Osteoblast (primary cell): Measurements from ENCODE around the gene PMPCA. TPM values are rescaled to one million over a fixed set of nuclear protein-coding genes. Genes with fewer than 3 reads are reported as not detected.

ENCODE experiments used
- DNase-seq: peaks from one replicate; pipeline ENCODE4 v3.0.0; 2011; ENCODE audit warnings: low spot score, mixed read lengths; ENCODE audit not compliant: insufficient read length; ENCODE audit errors: missing footprints
- H2AFZ ChIP-seq: 2 replicates; pipeline ENCODE4 v1.6.0; 2011; ENCODE audit warnings: mild to moderate bottlenecking, low read length
- H3K27ac ChIP-seq: 2 replicates; pipeline ENCODE4 v1.5.1; 2011; ENCODE audit warnings: mild to moderate bottlenecking, low read depth, low read length, moderate library complexity
- H3K27me3 ChIP-seq: 2 replicates; pipeline ENCODE4 v1.6.0; 2012; ENCODE audit warnings: mild to moderate bottlenecking, control low read depth, inconsistent platforms, low read length, moderate library complexity; ENCODE audit not compliant: insufficient read depth
- H3K36me3 ChIP-seq: 2 replicates; pipeline ENCODE4 v1.5.1; 2011; ENCODE audit warnings: mild to moderate bottlenecking, low read length, control low read depth, moderate library complexity; ENCODE audit not compliant: insufficient read depth
- H3K4me1 ChIP-seq: 2 replicates; pipeline ENCODE4 v1.5.1; 2011; ENCODE audit warnings: mild to moderate bottlenecking, low read length, control low read depth, moderate library complexity; ENCODE audit not compliant: insufficient read depth
- H3K4me2 ChIP-seq: 2 replicates; pipeline ENCODE4 v1.6.0; 2011; ENCODE audit warnings: mild to moderate bottlenecking, low read length; ENCODE audit not compliant: insufficient read depth
- H3K4me3 ChIP-seq: fragments of 200-600 bp; sonication (generic); 3 replicates; pipeline ENCODE4 v1.5.1; 2012; ENCODE audit warnings: mild to moderate bottlenecking, low read length, inconsistent platforms; ENCODE audit not compliant: insufficient read depth
- H3K79me2 ChIP-seq: 2 replicates; pipeline ENCODE4 v1.6.0; 2012; ENCODE audit warnings: mild to moderate bottlenecking, low read length, control low read depth, inconsistent platforms; ENCODE audit not compliant: insufficient read depth
- H3K9me3 ChIP-seq: 2 replicates; pipeline ENCODE4 v1.5.1; 2011; ENCODE audit warnings: low read depth, low read length, control low read depth
- H4K20me1 ChIP-seq: 2 replicates; pipeline ENCODE4 v1.6.0; 2012; ENCODE audit warnings: mild to moderate bottlenecking, low read length, control low read depth; ENCODE audit not compliant: insufficient read depth
- total RNA-seq: library from RNA; depleted of rRNA; stranded (reverse); fragments of >200 nt; gene quantifications from 2 replicates; pipeline ENCODE4 v1.2.3, GENCODE V29; 2012
- TF ChIP-seq, protein P1 (sequence below): IDR thresholded peaks from 2 replicates; pipeline ENCODE4 v1.5.1; 2011; ENCODE audit warnings: mild to moderate bottlenecking, low read depth, low read length, moderate library complexity; ENCODE audit errors: extremely low read depth

The PMPCA gene
- total RNA-seq, 1 donor, result 39.1 TPM

DNA sequence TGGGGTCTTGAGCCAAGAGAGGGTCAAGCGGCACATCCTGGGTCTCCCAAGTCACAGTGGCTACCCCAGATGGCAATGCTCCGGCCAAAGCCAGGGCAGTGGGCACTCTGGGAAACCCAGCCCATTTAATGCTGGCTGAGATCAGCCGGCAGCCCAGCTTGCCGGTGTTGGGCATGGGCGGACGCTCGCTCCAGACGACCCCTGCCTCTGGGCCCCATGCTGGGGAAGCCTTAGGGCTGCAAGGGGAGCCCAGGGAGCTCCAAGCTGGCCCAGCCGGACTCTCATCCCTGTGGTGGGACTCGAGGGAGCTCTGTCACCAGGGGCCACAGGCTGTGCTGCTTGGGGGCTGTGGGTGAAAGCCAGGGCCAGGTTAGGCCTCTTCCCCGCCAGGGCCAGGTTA is 31.1 kb upstream of the PMPCA start:
- H4K20me1 ChIP-seq, result no peaks in the 10 kb centered on the region
- H3K4me1 ChIP-seq, result no peaks in the 10 kb centered on the region
- no peak overlapping the region for H2AFZ ChIP-seq
- TF ChIP-seq, protein P1, sequence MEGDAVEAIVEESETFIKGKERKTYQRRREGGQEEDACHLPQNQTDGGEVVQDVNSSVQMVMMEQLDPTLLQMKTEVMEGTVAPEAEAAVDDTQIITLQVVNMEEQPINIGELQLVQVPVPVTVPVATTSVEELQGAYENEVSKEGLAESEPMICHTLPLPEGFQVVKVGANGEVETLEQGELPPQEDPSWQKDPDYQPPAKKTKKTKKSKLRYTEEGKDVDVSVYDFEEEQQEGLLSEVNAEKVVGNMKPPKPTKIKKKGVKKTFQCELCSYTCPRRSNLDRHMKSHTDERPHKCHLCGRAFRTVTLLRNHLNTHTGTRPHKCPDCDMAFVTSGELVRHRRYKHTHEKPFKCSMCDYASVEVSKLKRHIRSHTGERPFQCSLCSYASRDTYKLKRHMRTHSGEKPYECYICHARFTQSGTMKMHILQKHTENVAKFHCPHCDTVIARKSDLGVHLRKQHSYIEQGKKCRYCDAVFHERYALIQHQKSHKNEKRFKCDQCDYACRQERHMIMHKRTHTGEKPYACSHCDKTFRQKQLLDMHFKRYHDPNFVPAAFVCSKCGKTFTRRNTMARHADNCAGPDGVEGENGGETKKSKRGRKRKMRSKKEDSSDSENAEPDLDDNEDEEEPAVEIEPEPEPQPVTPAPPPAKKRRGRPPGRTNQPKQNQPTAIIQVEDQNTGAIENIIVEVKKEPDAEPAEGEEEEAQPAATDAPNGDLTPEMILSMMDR, result no peak
- no peaks in the 10 kb centered on the region for H3K79me2 ChIP-seq
- H3K4me2 ChIP-seq, result no peak overlapping the region
- no peak overlapping the region for H3K4me3 ChIP-seq
- DNase-seq, result no peak
- H3K9me3 ChIP-seq, result no peaks in the 10 kb centered on the region
- H3K36me3 ChIP-seq, result peaks cover 17% of the 10 kb centered on the region
- no peak overlapping the region for H3K27ac ChIP-seq
- no peaks in the 10 kb centered on the region for H3K27me3 ChIP-seq

DNA sequence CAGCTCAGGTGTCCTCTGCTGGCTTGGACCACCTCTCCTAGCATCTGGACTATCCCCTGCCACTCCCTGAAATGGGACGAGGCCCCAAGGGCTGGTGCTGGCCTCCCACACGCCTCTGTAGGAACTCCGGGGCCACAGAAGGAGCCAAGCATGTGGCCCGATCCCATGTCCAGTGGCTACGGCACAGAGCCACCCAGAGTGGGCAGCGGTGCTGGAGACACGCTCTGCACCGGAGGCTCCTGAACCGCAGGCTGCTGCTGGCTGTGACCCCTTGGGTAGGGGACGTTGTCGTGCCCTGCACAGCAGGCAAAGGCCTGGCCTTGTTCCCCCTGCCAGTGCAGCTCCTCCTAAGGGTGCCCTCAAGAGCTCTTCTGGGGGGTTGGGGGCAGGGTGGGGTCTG is 30.6 kb upstream of the PMPCA start:
- peaks cover 19% of the 10 kb centered on the region for H3K36me3 ChIP-seq

GRCh38 chr9:136380381-136380780 is 30.1 kb upstream of the PMPCA start:
- Histone ChIP-seq H3K9me3 (no peaks in the 10 kb centered on the region), H4K20me1 (no peaks in the 10 kb centered on the region), H3K4me2 (no peak overlapping the region), H3K4me1 (no peaks in the 10 kb centered on the region), H3K27ac (no peak overlapping the region), H3K79me2 (no peaks in the 10 kb centered on the region), H3K4me3 (no peak overlapping the region), H3K27me3 (no peaks in the 10 kb centered on the region), H2AFZ (no peak overlapping the region), H3K36me3 (peaks cover 24% of the 10 kb centered on the region)
- DNase-seq, result no peak
- TF ChIP-seq, protein P1, result no peak

More for the DNA sequence above, 30.6 kb upstream of the PMPCA start:
- DNase-seq, result no peak
- H3K9me3 ChIP-seq, result no peaks in the 10 kb centered on the region
- no peak overlapping the region for H3K27ac ChIP-seq
- no peak overlapping the region for H3K4me3 ChIP-seq
- no peak overlapping the region for H3K4me2 ChIP-seq
- TF ChIP-seq, protein P1, result no peak
- no peaks in the 10 kb centered on the region for H3K79me2 ChIP-seq
- H3K27me3 ChIP-seq, result no peaks in the 10 kb centered on the region
- H3K4me1 ChIP-seq, result no peaks in the 10 kb centered on the region
- no peaks in the 10 kb centered on the region for H4K20me1 ChIP-seq
- H2AFZ ChIP-seq, result no peak overlapping the region

DNA sequence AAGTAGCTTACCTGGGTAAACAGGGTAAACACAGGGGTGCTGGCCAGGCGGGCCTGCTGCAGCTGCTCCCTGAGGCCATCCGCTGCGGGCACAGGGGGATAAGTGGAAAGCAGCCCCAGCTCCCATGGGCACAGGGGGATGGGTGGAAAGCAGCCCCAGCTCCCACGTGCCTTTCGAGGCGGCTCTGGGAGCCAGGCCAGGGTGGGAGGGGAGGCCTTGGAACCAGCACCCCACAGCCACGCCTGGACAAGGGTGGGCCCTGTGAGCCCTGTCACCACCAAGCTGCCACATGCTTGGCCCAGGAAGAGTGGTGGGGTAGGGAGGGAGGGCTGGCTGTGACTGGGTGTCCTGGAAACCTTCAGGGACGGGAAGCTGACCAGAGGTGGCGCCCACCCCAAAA is 29.1 kb upstream of the PMPCA start:
- peaks cover 31% of the 10 kb centered on the region for H3K36me3 ChIP-seq
- TF ChIP-seq, protein P1, result no peak
- no peaks in the 10 kb centered on the region for H3K9me3 ChIP-seq
- no peaks in the 10 kb centered on the region for H3K4me1 ChIP-seq
- H2AFZ ChIP-seq, result no peak overlapping the region
- H3K4me2 ChIP-seq, result no peak overlapping the region
- H3K4me3 ChIP-seq, result no peak overlapping the region
- H4K20me1 ChIP-seq, result no peaks in the 10 kb centered on the region
- H3K27me3 ChIP-seq, result no peaks in the 10 kb centered on the region
- no peaks in the 10 kb centered on the region for H3K79me2 ChIP-seq
- no peak for DNase-seq
- no peak overlapping the region for H3K27ac ChIP-seq
